SW480 (cell line): ENCODE results near the gene GSC.
"Not testable (repeated sequence)": the region's sequence is repeated elsewhere in the genome, so short reads cannot be mapped to it uniquely, and the experiment has no call there.

Experiments
- DNase-seq: peaks from one replicate; pipeline ENCODE4 v3.0.0-alpha.2; 2016; ENCODE audit warnings: low spot score

Gene GSC

DNA sequence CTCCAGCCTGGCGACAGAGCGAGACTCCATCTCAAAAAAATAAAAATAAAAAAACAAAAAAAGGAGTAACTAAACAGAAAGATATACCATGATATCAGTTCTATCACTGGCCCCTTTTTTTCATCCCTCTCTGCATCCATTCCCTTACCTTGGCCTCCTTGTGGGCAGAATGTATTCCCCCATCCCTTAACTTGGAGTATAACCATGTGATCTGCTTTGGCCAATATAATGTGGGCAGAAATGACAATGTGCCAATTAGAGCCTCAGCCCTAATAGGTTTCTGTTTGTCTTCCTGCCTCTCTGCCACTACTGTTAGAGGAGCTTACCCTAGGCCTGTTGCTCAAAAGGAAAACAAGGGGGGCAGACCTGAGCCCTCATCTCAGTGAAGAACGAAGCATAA, 23.8 kb downstream of the GSC start:
- DNase-seq: no peak

DNA sequence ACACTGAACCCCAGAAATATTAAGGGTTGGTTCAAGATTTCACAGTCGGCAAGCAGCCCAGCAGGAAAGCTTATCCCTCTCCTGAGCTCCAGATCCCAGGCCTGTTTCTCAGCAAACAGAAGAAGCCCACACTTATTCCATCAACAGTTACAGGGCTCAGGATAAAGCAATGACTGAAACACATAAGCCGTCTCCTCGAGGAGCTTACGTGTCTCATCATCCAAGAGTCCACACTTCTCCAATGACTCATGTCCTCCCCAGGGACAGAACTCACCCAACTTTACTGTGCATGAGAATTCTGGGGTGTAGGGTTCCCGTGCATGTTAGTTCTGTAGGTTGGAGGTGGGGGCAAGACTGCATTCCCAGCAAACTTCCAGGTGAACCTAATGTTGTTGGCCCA, 31.2 kb downstream of the GSC start:
- DNase-seq: no peak

GRCh38 chr14:94738097-94738496, 31.8 kb downstream of the GSC start:
- no peak for DNase-seq

- no peak for DNase-seq
Measured at GRCh38 chr14:94728950-94729349, 41.0 kb downstream of the GSC start.

DNA sequence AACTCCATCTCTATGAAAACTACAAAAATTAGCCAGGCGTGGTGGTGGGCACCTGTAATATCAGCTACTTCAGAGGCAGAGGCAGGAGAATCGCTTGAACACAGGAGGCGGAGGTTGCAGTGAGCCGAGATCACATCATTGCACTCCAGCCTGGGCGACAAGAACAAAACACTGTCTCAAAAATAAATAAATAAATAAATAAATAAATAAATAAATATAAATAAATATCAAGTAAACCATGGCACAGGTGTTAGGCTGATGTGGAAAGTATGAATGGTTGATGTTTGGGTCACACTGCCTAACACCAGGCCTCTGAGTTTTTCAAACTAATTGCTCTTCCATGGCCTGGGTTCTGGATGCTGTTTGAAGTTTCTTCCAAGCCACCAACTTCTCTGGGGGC, 41.5 kb downstream of the GSC start:
- not testable (repeated sequence) for DNase-seq

- not testable (repeated sequence) for DNase-seq
Measured at GRCh38 chr14:94726649-94727048, 43.3 kb downstream of the GSC start.

DNA sequence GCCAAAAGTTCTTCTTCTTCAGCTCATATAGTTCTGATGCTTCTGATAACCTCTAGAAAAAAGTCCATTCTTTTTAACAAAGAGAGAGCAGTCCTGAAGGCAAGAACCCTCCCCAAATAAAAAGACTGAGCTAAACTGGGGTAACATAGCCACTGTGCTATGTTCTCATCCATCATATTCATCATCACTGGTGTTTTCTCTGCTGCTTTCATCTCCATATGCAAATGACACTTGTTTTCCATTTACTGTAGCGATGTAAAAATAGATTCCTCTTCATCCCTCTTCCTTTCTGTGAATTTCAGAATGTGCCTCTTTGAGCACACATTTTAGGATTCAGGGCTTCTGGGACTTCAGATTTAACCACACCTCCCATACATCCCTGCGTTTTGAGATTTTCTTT, 44.9 kb downstream of the GSC start:
- no peak for DNase-seq

GRCh38 chr14:94722397-94722796, 47.5 kb downstream of the GSC start:
- DNase-seq: no peak
